Measurements from ENCODE around the gene SH3RF3. TPM values are rescaled to one million over a fixed set of nuclear protein-coding genes. Genes with fewer than 3 reads are reported as not detected.

The SH3RF3 gene
- total RNA-seq, 2 donors from 2014 or later = 1.4 to 17.0 TPM

GRCh38 chr2:109406301-109406700, 277.3 kb downstream of the SH3RF3 start:
- no peak for TF ChIP-seq POLR2A (IDR thresholded peaks at IDR 0.05)
- intact Hi-C loops (cut with DNase I) = no loop called here

GRCh38 chr2:109407276-109408042, 278.5 kb downstream of the SH3RF3 start:
- Histone ChIP-seq H3K36me3 (no peaks in the 10 kb centered on the region), H3K27me3 (replicated peaks; ENCODE audit: insufficient read depth) (no peaks in the 10 kb centered on the region), H3K9me3 (no peaks in the 10 kb centered on the region), H3K4me1 (replicated peaks) (no peaks in the 10 kb centered on the region), H3K27ac (no peak overlapping the region), H3K4me3 (no peak overlapping the region)
- intact Hi-C loops (cut with DNase I) = no loop called here
- peak; percentile 22 for DNase-seq (ENCODE audit: low spot score)
- TF ChIP-seq POLR2AphosphoS5 (IDR thresholded peaks at IDR 0.05) (no peak), POLR2A (IDR thresholded peaks at IDR 0.05) (no peak)
- TF ChIP-seq, protein P1, sequence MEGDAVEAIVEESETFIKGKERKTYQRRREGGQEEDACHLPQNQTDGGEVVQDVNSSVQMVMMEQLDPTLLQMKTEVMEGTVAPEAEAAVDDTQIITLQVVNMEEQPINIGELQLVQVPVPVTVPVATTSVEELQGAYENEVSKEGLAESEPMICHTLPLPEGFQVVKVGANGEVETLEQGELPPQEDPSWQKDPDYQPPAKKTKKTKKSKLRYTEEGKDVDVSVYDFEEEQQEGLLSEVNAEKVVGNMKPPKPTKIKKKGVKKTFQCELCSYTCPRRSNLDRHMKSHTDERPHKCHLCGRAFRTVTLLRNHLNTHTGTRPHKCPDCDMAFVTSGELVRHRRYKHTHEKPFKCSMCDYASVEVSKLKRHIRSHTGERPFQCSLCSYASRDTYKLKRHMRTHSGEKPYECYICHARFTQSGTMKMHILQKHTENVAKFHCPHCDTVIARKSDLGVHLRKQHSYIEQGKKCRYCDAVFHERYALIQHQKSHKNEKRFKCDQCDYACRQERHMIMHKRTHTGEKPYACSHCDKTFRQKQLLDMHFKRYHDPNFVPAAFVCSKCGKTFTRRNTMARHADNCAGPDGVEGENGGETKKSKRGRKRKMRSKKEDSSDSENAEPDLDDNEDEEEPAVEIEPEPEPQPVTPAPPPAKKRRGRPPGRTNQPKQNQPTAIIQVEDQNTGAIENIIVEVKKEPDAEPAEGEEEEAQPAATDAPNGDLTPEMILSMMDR (IDR thresholded peaks at IDR 0.05) = no peak
- 58% methylated on average over 7 of the region's 7 CpGs for WGBS

More at GRCh38 chr2:109406301-109406700, 277.3 kb downstream of the SH3RF3 start:
- Histone ChIP-seq H3K4me1 (replicated peaks) (no peaks in the 10 kb centered on the region), H3K36me3 (no peaks in the 10 kb centered on the region), H3K27me3 (replicated peaks; ENCODE audit: insufficient read depth) (no peaks in the 10 kb centered on the region), H3K4me3 (no peak overlapping the region), H3K27ac (no peak overlapping the region), H3K9me3 (no peaks in the 10 kb centered on the region)
- WGBS = 81% methylated on average over 8 of the region's 8 CpGs
- DNase-seq (ENCODE audit: low spot score) = no peak

DNA sequence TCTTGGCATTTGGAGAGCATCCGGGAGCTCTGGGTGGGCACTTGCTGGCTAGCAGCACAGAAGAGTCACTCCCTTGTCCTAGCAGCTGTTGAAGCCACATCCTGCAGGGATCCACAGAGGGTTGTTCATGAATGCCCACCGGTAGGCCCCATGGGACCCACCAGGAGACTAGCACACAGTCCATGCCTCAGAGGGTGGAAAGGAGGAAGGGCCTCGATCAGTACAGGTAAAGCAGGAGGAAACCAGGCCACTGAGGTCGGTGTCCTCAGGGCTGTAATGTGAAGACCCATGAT, 279.0 kb downstream of the SH3RF3 start:
- no peaks in the 10 kb centered on the region for H3K4me1 ChIP-seq (replicated peaks)
- no peak overlapping the region for H3K4me3 ChIP-seq
- no peak for DNase-seq (ENCODE audit: low spot score)
- intact Hi-C loops (cut with DNase I) = no loop called here
- no peak for TF ChIP-seq POLR2A (IDR thresholded peaks at IDR 0.05)
- no peak for TF ChIP-seq POLR2AphosphoS5 (IDR thresholded peaks at IDR 0.05)
- TF ChIP-seq, protein P1 (IDR thresholded peaks at IDR 0.05) = no peak
- no peak overlapping the region for H3K27ac ChIP-seq
- no peaks in the 10 kb centered on the region for H3K9me3 ChIP-seq
- no peaks in the 10 kb centered on the region for H3K36me3 ChIP-seq
- WGBS = 70% methylated on average over 4 of the region's 4 CpGs
- no peaks in the 10 kb centered on the region for H3K27me3 ChIP-seq (replicated peaks; ENCODE audit: insufficient read depth)

- Histone ChIP-seq H3K27me3 (replicated peaks; ENCODE audit: insufficient read depth) (no peaks in the 10 kb centered on the region), H3K4me1 (replicated peaks) (no peaks in the 10 kb centered on the region), H3K9me3 (no peaks in the 10 kb centered on the region), H3K27ac (no peak overlapping the region), H3K4me3 (no peak overlapping the region), H3K36me3 (no peaks in the 10 kb centered on the region)
- TF ChIP-seq POLR2AphosphoS5 (IDR thresholded peaks at IDR 0.05) = no peak
- TF ChIP-seq, protein P1 (IDR thresholded peaks at IDR 0.05) = no peak
- TF ChIP-seq POLR2A (IDR thresholded peaks at IDR 0.05) = no peak
- intact Hi-C loops (cut with DNase I) = no loop called here
- no peak for DNase-seq (ENCODE audit: low spot score)
- 83% methylated on average over 13 of the region's 13 CpGs for WGBS
Measured at GRCh38 chr2:109409321-109410038, 280.5 kb downstream of the SH3RF3 start.

GRCh38 chr2:109410039-109410815, 281.2 kb downstream of the SH3RF3 start:
- Histone ChIP-seq H3K27ac (no peak overlapping the region), H3K36me3 (no peaks in the 10 kb centered on the region), H3K9me3 (no peaks in the 10 kb centered on the region), H3K4me1 (replicated peaks) (no peaks in the 10 kb centered on the region), H3K4me3 (no peak overlapping the region), H3K27me3 (replicated peaks; ENCODE audit: insufficient read depth) (no peaks in the 10 kb centered on the region)
- no peak for DNase-seq (ENCODE audit: low spot score)
- no peak for TF ChIP-seq POLR2AphosphoS5 (IDR thresholded peaks at IDR 0.05)
- TF ChIP-seq, protein P1 (IDR thresholded peaks at IDR 0.05) = no peak
- TF ChIP-seq POLR2A (IDR thresholded peaks at IDR 0.05) = no peak
- intact Hi-C loops (cut with DNase I) = no loop called here
- 52% methylated on average over 22 of the region's 22 CpGs for WGBS
